Sigmoid colon (tissue), 4 donors: ENCODE measurements around the gene MBP.
"Not testable (repeated sequence)": the region's sequence is repeated elsewhere in the genome, so short reads cannot be mapped to it uniquely, and the experiment has no call there.

Source experiments
- EP300 ChIP-seq, 4 donors: sonication (generic); formaldehyde crosslinking; IDR thresholded peaks; one replicate each; pipeline ENCODE4 v1.6.1; 2017; ENCODE audit warnings: antibody characterized with exemption in 4 of 4
- TF ChIP-seq, protein P1 (sequence below), 4 experiments: fragments of 450-650 bp in 3 of 4; fragments of 200-600 bp in 1 of 4; IDR thresholded peaks; one replicate each; pipeline ENCODE4 v1.5.1; 2016 to 2019; ENCODE audit warnings: antibody characterized with exemption in 4 of 4, mild to moderate bottlenecking in 3 of 4, moderate library complexity in 2 of 4

DNA sequence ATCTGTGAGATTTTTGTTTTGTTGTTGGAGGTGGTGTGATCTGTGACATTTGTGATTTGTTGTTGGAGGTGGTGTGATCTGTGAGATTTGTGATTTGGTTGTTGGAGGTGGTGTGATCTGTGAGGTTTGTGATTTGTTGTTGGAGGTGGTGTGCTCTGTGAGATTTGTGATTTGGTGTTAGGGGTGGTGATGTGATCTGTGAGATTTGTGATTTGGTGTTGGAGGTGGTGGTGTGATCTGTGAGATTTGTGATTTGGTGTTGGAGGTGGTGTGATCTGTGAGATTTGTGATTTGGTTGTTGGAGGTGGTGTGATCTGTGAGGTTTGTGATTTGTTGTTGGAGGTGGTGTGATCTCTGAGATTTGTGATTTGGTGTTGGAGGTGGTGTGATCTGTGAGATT is 165.3 kb downstream of the MBP start:
- TF ChIP-seq, protein P1, sequence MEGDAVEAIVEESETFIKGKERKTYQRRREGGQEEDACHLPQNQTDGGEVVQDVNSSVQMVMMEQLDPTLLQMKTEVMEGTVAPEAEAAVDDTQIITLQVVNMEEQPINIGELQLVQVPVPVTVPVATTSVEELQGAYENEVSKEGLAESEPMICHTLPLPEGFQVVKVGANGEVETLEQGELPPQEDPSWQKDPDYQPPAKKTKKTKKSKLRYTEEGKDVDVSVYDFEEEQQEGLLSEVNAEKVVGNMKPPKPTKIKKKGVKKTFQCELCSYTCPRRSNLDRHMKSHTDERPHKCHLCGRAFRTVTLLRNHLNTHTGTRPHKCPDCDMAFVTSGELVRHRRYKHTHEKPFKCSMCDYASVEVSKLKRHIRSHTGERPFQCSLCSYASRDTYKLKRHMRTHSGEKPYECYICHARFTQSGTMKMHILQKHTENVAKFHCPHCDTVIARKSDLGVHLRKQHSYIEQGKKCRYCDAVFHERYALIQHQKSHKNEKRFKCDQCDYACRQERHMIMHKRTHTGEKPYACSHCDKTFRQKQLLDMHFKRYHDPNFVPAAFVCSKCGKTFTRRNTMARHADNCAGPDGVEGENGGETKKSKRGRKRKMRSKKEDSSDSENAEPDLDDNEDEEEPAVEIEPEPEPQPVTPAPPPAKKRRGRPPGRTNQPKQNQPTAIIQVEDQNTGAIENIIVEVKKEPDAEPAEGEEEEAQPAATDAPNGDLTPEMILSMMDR (IDR thresholded peaks at IDR 0.05), result not testable (repeated sequence)
- not testable (repeated sequence) for TF ChIP-seq EP300 (IDR thresholded peaks at IDR 0.05)
